NB4 (cell line): ENCODE data around the gene YJU2.
A peak's percentile ranks its signal among the peaks of the same experiment; 100 is the strongest.

ENCODE experiments used
- POLR2A ChIP-seq: IDR thresholded peaks from 2 replicates; pipeline ENCODE4 v1.6.1; 2011; ENCODE audit warnings: mild to moderate bottlenecking; ENCODE audit not compliant: insufficient read length; ENCODE audit errors: extremely low read depth
- TF ChIP-seq, protein P1 (sequence below): IDR thresholded peaks from one replicate; pipeline ENCODE4 v1.5.1; 2012; ENCODE audit warnings: low read depth, low read length
- TF ChIP-seq, protein P2 (sequence below): IDR thresholded peaks from 2 replicates; pipeline ENCODE4 v1.6.1; 2011; ENCODE audit warnings: low read depth, low read length

DNA sequence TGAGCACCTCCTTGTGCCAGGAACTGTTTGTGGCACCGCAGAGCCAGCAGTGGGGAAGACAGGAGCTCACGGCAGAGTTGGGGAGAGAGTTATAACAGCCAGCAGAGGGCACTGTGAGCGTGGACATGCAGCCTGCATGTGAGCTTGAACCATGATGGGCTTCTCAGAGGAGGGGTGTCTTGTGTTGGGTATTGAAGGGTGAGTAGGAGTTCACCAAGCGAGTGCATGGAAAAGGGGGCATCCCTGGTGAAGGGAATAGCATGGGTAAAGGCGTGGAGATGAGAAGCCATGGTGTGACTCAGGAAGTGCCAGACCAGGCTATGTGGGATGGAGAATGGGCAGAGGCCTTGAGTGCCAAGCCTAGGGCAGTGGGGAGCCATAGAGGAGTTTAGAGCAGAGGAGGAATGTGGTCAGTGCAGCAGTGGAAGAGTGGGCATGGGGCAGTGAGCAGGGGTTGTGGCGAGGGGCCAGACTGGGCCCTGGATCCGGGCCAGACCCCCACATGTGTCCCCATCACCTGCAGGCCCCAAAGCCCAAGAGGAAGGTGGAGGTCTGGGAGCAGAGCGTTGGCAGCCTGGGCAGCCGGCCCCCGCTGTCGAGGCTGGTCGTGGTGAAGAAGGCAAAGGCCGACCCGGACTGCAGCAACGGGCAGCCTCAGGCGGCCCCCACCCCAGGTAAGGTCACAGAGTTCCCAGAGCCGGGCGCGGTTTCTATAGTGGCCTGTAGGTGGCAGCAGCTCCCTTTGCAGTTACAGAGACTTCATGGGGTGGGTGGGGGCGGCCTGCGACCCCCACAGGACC lies 20.4 kb downstream of the YJU2 start:
- TF ChIP-seq, protein P1, sequence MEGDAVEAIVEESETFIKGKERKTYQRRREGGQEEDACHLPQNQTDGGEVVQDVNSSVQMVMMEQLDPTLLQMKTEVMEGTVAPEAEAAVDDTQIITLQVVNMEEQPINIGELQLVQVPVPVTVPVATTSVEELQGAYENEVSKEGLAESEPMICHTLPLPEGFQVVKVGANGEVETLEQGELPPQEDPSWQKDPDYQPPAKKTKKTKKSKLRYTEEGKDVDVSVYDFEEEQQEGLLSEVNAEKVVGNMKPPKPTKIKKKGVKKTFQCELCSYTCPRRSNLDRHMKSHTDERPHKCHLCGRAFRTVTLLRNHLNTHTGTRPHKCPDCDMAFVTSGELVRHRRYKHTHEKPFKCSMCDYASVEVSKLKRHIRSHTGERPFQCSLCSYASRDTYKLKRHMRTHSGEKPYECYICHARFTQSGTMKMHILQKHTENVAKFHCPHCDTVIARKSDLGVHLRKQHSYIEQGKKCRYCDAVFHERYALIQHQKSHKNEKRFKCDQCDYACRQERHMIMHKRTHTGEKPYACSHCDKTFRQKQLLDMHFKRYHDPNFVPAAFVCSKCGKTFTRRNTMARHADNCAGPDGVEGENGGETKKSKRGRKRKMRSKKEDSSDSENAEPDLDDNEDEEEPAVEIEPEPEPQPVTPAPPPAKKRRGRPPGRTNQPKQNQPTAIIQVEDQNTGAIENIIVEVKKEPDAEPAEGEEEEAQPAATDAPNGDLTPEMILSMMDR, result peak; percentile 57
- TF ChIP-seq POLR2A, result no peak
- TF ChIP-seq, protein P2, sequence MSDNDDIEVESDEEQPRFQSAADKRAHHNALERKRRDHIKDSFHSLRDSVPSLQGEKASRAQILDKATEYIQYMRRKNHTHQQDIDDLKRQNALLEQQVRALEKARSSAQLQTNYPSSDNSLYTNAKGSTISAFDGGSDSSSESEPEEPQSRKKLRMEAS, result no peak
